G401 (cell line): Measurements from ENCODE around the gene KCNJ5. TPM values are rescaled to one million over a fixed set of nuclear protein-coding genes. Genes with fewer than 3 reads are reported as not detected.
"Not testable (repeated sequence)": the region's sequence is repeated elsewhere in the genome, so short reads cannot be mapped to it uniquely, and the experiment has no call there.

Experiments used
- DNase-seq: peaks from one replicate; pipeline ENCODE4 v3.0.0-alpha.2; 2015; ENCODE audit warnings: low spot score
- in situ Hi-C: cut with HindIII; loops from 2 replicates; pipeline ENCODE4 v1.10.0; 2016; ENCODE audit warnings: low sequenced_read_pairs, mixed read lengths
- total RNA-seq: library from RNA; depleted of rRNA; stranded (reverse); fragments of >200 nt; shearing (Covaris generic); gene quantifications from 2 replicates; pipeline ENCODE4 v1.2.3, GENCODE V29; 2014

Gene KCNJ5
- total RNA-seq, 1 experiment from 2014 or later = not detected

DNA sequence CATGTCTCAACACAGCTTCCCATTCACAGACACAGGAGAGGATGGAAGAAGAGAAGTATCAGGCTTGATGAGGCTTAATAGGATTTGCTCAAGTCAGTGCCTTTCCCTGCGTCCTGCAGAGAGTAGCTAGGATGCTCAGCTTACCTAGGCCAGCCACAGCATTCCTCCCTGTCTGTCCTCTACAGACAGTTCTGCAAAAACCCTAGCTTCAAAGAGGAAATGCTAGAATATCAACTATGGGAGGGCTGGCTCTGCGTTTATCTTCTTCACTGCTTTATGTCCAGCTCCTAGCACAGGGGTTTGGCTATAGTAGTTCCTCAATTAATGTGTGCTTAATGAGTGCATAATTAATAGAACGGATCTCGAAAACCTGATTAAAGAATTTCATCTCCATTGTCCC, 16.4 kb downstream of the KCNJ5 start:
- in situ Hi-C loops = no loop called here
- DNase-seq = no peak

DNA sequence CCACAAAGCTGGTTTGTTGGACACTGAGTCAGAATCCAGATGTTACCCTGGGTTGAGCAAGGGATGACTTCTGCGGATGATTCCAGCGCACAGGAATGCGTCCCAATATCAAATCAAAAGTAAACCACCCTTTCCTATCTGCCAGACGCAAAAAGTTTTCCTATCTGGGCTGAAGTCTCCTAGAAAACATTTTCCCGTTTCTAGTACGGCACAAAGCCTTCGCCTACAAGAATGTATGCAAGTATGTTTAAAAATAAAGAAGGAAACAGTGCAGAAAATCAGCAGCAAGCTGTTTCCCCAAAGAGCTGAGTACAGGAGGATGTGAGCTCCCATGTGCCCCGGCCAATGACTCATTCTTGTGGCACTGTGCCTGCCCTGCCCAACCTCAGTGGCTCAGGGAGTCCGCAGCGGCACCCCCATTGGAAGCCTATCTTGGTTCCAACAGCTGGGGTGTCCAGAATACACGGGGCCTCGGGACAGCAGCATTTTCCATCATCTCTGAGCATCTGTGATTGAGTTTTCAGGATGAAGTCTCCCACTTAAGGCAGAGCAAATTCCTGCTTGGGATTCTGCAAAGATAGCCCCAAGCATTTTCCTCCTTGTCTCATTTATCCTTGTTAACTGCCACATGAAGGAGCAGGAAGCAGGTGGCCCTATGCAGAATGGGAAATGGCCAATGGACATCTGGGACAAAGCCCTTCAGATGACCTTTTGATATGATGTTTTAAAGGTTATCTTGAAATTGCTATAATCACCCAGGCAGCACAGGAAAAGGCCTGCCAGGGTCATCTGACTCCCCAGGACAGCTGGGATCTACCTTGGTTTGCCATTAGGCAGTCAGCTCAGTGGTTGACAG, 17.5 kb downstream of the KCNJ5 start:
- in situ Hi-C loops = no loop called here
- no peak for DNase-seq

GRCh38 chr11:128909438-128910125, 18.4 kb downstream of the KCNJ5 start:
- in situ Hi-C loops = no loop called here
- no peak for DNase-seq

DNA sequence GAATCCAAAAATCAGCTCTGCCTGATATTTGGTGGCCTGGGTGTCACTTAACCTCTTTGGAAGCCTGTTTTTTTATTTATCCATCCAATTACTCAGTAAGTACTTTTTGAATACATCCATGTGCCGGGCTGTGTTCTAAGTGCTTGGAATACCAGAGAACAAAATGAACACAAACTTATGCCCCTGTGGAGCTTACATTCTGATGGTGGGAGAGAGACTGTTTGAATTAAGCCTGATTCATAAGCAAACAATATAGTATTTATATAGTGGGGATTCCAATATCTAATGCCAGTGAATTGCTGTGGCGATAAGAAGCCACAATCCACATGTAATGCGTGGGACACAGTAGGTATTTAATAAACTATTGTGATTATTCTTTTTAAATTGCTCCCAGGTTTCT, 19.4 kb downstream of the KCNJ5 start:
- in situ Hi-C loops = no loop called here
- no peak for DNase-seq

- no peak for DNase-seq
- in situ Hi-C loops = no loop called here
Measured at GRCh38 chr11:128911239-128911638, 20.1 kb downstream of the KCNJ5 start.

- in situ Hi-C loops = no loop called here
- DNase-seq = no peak
Measured at GRCh38 chr11:128911701-128912100, 20.5 kb downstream of the KCNJ5 start.

GRCh38 chr11:128913806-128914205, 22.6 kb downstream of the KCNJ5 start:
- peak; percentile 54 for DNase-seq
- in situ Hi-C loops = no loop called here

DNA sequence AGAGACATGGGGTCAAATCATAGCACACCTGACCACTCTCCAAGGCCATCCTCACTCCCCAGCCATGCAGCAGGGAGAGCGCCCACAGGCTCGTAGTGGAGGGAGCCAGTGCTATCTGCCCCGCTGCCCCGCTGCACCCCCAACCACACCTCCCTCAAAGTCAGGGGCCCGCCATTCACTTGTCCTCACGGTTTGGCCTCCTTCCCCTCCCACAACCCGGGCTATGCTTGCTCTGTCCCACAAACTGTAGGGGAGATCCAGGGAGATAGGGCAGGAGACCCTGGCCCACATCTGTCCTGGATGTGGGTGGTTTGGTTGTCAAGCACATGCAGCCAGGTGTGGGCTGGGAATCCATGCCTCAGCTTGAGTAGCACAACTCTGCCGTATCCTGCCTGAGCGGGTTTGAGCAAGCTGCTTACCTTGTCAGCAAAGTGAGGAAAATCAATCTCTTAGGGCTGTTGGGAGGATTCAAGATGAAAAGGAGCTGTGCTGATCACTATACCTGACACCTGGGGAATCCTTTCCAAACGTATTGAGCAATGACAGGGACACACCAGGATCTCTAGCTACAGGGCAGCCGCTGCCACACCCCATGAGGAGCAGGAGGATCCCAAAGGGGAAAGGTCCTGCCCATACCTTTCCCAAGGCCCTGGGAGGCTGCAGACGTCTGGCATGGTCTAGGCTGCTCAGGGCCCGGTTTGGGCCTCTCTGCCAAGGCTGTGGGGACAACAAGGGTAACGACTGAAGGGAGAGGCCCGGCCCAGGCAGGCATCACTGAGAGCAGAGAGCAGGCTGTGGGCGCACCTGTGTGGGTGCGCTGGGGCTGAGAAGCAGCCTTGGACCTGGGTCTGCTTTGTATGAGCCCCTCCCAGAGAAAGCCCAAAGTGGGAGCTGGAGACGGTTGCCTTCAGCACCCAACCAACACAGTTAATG, 23.3 kb downstream of the KCNJ5 start:
- no peak for DNase-seq
- in situ Hi-C loops = no loop called here

DNA sequence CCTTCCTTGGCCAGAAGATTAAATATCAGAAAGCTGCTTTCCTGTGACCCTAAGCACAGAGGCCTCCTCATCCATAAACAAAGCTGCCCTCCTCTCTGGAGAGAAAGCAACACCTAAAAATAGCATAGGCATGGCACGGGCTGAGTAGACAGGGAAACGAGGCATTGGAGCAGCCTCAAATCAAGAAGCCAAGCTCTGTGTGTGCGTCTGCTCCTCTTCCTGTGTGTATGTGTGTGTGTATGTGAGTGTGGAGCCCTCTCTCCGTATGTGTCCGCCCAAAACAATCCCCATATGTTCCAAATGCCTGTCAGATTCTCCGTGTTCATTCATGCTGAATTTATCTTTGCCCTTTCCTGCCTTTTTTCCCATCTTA, 24.0 kb downstream of the KCNJ5 start:
- peak; percentile 40 for DNase-seq
- in situ Hi-C loops = no loop called here

DNA sequence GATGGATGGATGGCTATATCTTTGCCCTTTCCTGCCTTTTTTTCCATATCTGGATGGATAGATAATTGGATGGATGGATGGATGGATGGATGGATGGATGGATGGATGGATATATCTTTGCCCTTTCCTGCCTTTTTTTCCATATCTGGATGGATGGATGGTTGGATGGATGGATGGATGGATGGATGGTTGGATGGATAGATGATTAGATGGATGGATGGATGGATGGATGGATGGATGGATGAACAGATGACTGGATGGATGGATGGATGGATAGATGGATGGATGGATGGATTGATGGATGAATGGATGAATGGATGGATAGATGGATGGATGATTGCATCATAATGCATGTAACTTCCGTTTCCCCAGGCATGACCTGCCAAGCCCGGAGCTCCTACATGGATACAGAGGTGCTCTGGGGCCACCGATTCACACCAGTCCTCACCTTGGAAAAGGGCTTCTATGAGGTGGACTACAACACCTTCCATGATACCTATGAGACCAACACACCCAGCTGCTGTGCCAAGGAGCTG, 24.9 kb downstream of the KCNJ5 start:
- in situ Hi-C loops = no loop called here
- no peak for DNase-seq

DNA sequence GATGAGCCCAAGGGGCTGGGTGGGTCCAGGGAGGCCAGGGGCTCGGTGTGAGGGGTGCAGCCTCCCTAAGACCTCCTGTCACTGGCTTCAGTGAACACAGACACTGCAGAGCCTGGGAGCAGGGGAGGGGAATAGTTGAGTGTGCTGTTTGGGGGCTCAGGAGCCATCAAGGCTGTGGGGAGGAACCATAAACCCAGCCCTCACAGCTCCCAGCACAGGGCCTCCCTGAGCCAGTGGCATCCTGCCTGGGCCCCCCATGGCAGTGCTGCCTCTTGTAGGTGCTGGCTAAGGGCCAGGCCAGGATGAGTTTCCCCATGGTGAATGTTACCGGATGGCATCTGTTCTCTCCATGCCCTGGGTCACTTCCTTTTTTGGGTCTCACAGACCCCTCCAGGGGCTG, 25.5 kb downstream of the KCNJ5 start:
- no peak for DNase-seq
- in situ Hi-C loops = no loop called here

- DNase-seq = no peak
- in situ Hi-C loops = no loop called here
Measured at GRCh38 chr11:128917144-128917724, 26.1 kb downstream of the KCNJ5 start.

GRCh38 chr11:128919216-128919615, 28.1 kb downstream of the KCNJ5 start:
- in situ Hi-C loops = no loop called here
- DNase-seq = no peak

DNA sequence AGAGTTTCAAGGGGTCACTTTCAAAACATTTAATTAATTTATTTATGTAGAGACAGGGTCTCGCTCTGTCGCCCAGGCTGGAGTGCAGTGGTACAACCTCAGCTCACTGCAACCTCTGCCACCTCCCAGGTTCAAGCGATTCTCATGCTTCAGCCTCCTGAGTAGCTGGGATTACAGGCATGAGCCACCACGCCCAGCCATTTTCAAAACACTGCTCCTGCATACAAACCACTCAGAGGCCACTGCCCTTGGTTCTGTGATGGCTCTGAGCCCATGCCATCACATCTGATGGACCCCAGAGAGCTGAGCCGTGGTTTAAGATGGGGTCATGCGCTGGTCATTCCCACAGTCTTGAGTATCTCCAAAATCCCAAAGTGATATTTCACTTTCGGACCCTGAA, 28.5 kb downstream of the KCNJ5 start:
- in situ Hi-C loops, DNase-seq: not testable (repeated sequence)

- in situ Hi-C loops = no loop called here
- DNase-seq = no peak
Measured at GRCh38 chr11:128920666-128921065, 29.5 kb downstream of the KCNJ5 start.

GRCh38 chr11:128921793-128922192, 30.6 kb downstream of the KCNJ5 start:
- no peak for DNase-seq

GRCh38 chr11:128924104-128924503, 32.9 kb downstream of the KCNJ5 start:
- no peak for DNase-seq
- in situ Hi-C loops = no loop called here

More at GRCh38 chr11:128921793-128922192, 30.6 kb downstream of the KCNJ5 start:
- in situ Hi-C loops = no loop called here

GRCh38 chr11:128924510-128925249, 33.5 kb downstream of the KCNJ5 start:
- in situ Hi-C loops = no loop called here
- no peak for DNase-seq
